CD4-positive, alpha-beta T cell (primary cell): ENCODE results near the gene KMT2B. TPM values are rescaled to one million over a fixed set of nuclear protein-coding genes. Genes with fewer than 3 reads are reported as not detected.

ENCODE experiments used
- ATAC-seq: fragments of 200-7000 bp; cut with Tn5 transposase; one replicate; pipeline ENCODE4 v1.10.0; 2022; ENCODE audit warnings: mild to moderate bottlenecking; ENCODE audit not compliant: poor library complexity
- CTCF ChIA-PET: fragments of 350-600 bp; sonication (Branson Sonifier 250); formaldehyde crosslinking; loops from one replicate; lab custom pipeline; 2021; ENCODE audit warnings: antibody characterized with exemption, inconsistent platforms; lab: Charles Lee
- POLR2A ChIA-PET: fragments of 350-600 bp; sonication (Branson Sonifier 250); formaldehyde crosslinking; loops from one replicate; lab custom pipeline; 2021; ENCODE audit warnings: antibody characterized with exemption, inconsistent platforms; lab: Charles Lee
- DNase-seq, 14 experiments: peaks; one replicate each; pipeline ENCODE4 v3.0.0-alpha.2; 2013 to 2020; ENCODE audit warnings: mixed read lengths in 2 of 14
- H3K27ac ChIP-seq, 2 donors: one replicate each; pipeline versions ENCODE4 v1.5.1 to v1.7.0; 2013; ENCODE audit warnings: low read length in 2 of 2, low read depth in 1 of 2, mild to moderate bottlenecking in 1 of 2
- H3K27me3 ChIP-seq, 2 experiments: 1 replicate in 1 of 2; 2 replicates in 1 of 2; pipeline versions ENCODE4 v1.6.1 to v1.7.0; 2013; ENCODE audit warnings: low read length in 2 of 2, control low read depth in 1 of 2, mild to moderate bottlenecking in 1 of 2, moderate library complexity in 1 of 2; ENCODE audit not compliant: insufficient read depth in 2 of 2, control insufficient read depth in 1 of 2
- H3K36me3 ChIP-seq: one replicate; pipeline ENCODE4 v1.6.1; 2013; ENCODE audit warnings: low read length, control low read depth; ENCODE audit not compliant: insufficient read depth
- H3K4me1 ChIP-seq: one replicate; pipeline ENCODE4 v1.6.1; 2013; ENCODE audit warnings: low read length, control low read depth; ENCODE audit not compliant: insufficient read depth
- H3K4me3 ChIP-seq: one replicate; pipeline ENCODE4 v1.5.1; 2013; ENCODE audit warnings: mild to moderate bottlenecking, low read length, moderate library complexity
- H3K9me3 ChIP-seq, 2 experiments: 1 replicate in 1 of 2; 2 replicates in 1 of 2; pipeline versions ENCODE4 v1.6.1 to v1.7.0; 2013; ENCODE audit warnings: low read length in 2 of 2, mild to moderate bottlenecking in 2 of 2, control low read depth in 1 of 2, moderate library complexity in 1 of 2; ENCODE audit not compliant: control insufficient read depth in 1 of 2, insufficient read depth in 1 of 2
- H3K27ac Mint-ChIP-seq: one replicate; pipeline ENCODE4 v1.8.0; 2020; ENCODE audit warnings: mixed read lengths
- H3K27me3 Mint-ChIP-seq: one replicate; pipeline ENCODE4 v1.8.0; 2021; ENCODE audit warnings: mixed read lengths
- H3K36me3 Mint-ChIP-seq: one replicate; pipeline ENCODE4 v1.8.0; 2021; ENCODE audit warnings: low read depth, mixed read lengths
- H3K4me1 Mint-ChIP-seq: one replicate; pipeline ENCODE4 v1.8.0; 2021; ENCODE audit warnings: low read depth, mixed read lengths
- H3K4me3 Mint-ChIP-seq: one replicate; pipeline ENCODE4 v1.8.0; 2020; ENCODE audit warnings: mild to moderate bottlenecking, mixed read lengths
- H3K9me3 Mint-ChIP-seq: one replicate; pipeline ENCODE4 v1.8.0; 2020; ENCODE audit warnings: mixed read lengths
- intact Hi-C, 2 experiments: fragments of 100-400 bp; cut with DNase I in 1 of 2; cut with micrococcal nuclease in 1 of 2; formaldehyde crosslinking; loops; one replicate each; pipeline versions ENCODE4 v1.15.1 to v1.9.0; 2023 to 2025; cut with DNase I, micrococcal nuclease
- total RNA-seq, 174 experiments: library from RNA in 2 of 174; stranded (reverse) in 2 of 174; gene quantifications; one replicate each; pipeline ENCODE4 v1.2.3 and lab custom pipeline; 2021 to 2026
- TF ChIP-seq, protein P1 (sequence below): fragments of 200-600 bp; IDR thresholded peaks from one replicate; pipeline ENCODE4 v1.8.0; 2022; ENCODE audit warnings: antibody characterized with exemption, mild to moderate bottlenecking

The KMT2B gene
- total RNA-seq, 2 experiments from 2014 or later, result 59.4 to 59.7 TPM

- no peak for DNase-seq
- POLR2A ChIA-PET, result interaction anchor here (0.6 to 1.2 kb wide), 2 partner anchors 9 to 13 kb away, joined by 3 to 5 read pairs; no protein-coding TSS in a partner anchor
These were observed 9.5 kb downstream of the KMT2B start for GRCh38 chr19:35727053-35727955.

GRCh38 chr19:35727956-35728706 is 10.3 kb downstream of the KMT2B start:
- DNase-seq, result no peak
- H3K4me3 ChIP-seq, result no peak overlapping the region
- Mint-ChIP-seq H3K9me3 (no peaks in the 10 kb centered on the region), H3K4me1 (no peaks in the 10 kb centered on the region), H3K27ac (no peak overlapping the region), H3K4me3 (no peak overlapping the region), H3K36me3 (peaks cover 84% of the 10 kb centered on the region), H3K27me3 (no peaks in the 10 kb centered on the region)
- no peaks in the 10 kb centered on the region for H3K27me3 ChIP-seq
- ATAC-seq, result no peak
- no peaks in the 10 kb centered on the region for H3K9me3 ChIP-seq
- POLR2A ChIA-PET, result interaction anchor here (0.6 to 1.3 kb wide), 3 partner anchors 10 to 12 kb away, joined by 3 to 5 read pairs (median 4); no protein-coding TSS in a partner anchor
- H3K27ac ChIP-seq, result no peak overlapping the region
- CTCF ChIA-PET, result no interaction called here
- intact Hi-C loops, result no loop called here
- H3K36me3 ChIP-seq, result peaks cover 99% of the 10 kb centered on the region
- H3K4me1 ChIP-seq, result no peaks in the 10 kb centered on the region
- TF ChIP-seq, protein P1, sequence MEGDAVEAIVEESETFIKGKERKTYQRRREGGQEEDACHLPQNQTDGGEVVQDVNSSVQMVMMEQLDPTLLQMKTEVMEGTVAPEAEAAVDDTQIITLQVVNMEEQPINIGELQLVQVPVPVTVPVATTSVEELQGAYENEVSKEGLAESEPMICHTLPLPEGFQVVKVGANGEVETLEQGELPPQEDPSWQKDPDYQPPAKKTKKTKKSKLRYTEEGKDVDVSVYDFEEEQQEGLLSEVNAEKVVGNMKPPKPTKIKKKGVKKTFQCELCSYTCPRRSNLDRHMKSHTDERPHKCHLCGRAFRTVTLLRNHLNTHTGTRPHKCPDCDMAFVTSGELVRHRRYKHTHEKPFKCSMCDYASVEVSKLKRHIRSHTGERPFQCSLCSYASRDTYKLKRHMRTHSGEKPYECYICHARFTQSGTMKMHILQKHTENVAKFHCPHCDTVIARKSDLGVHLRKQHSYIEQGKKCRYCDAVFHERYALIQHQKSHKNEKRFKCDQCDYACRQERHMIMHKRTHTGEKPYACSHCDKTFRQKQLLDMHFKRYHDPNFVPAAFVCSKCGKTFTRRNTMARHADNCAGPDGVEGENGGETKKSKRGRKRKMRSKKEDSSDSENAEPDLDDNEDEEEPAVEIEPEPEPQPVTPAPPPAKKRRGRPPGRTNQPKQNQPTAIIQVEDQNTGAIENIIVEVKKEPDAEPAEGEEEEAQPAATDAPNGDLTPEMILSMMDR, result no peak

More at GRCh38 chr19:35727053-35727955, 9.5 kb downstream of the KMT2B start:
- ATAC-seq, result no peak
- Histone ChIP-seq H3K4me1 (no peaks in the 10 kb centered on the region), H3K27me3 (no peaks in the 10 kb centered on the region), H3K36me3 (peaks cover 100% of the 10 kb centered on the region), H3K9me3 (no peaks in the 10 kb centered on the region), H3K4me3 (no peak overlapping the region), H3K27ac (no peak overlapping the region)
- H3K36me3 Mint-ChIP-seq, result peaks cover 92% of the 10 kb centered on the region
- CTCF ChIA-PET, result no interaction called here
- no peak overlapping the region for H3K4me3 Mint-ChIP-seq
- H3K27me3 Mint-ChIP-seq, result no peaks in the 10 kb centered on the region
- TF ChIP-seq, protein P1, result no peak
- no peaks in the 10 kb centered on the region for H3K4me1 Mint-ChIP-seq
- intact Hi-C loops, result no loop called here
- no peaks in the 10 kb centered on the region for H3K9me3 Mint-ChIP-seq
- no peak overlapping the region for H3K27ac Mint-ChIP-seq

DNA sequence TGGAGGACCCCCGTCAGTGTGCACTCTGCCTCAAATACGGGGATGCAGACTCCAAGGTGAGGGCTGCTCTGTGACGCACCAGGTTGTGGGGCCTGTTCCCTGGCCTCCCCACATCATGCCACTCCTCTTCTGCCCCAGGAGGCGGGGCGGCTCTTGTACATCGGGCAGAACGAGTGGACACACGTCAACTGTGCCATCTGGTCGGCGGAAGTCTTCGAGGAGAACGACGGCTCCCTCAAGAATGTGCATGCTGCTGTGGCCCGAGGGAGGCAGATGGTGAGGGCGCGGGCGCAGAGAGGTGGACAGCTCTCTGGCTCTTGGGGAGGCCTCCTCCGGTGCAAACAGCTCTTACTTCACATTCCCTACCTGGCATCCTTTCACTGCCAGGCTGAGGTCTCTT is 11.2 kb downstream of the KMT2B start:
- Mint-ChIP-seq H3K9me3 (no peaks in the 10 kb centered on the region), H3K27ac (no peak overlapping the region), H3K4me3 (no peak overlapping the region), H3K36me3 (peaks cover 82% of the 10 kb centered on the region), H3K4me1 (peaks cover 2% of the 10 kb centered on the region), H3K27me3 (no peaks in the 10 kb centered on the region)
- intact Hi-C loops, result no loop called here
- no peak for ATAC-seq
- ChIA-PET POLR2A (interaction anchor here (1.3 kb wide), 1 partner anchor 11 kb away, joined by 4 read pairs; no protein-coding TSS in a partner anchor), CTCF (no interaction called here)
- TF ChIP-seq, protein P1, result no peak
- DNase-seq, result no peak
- Histone ChIP-seq H3K4me3 (no peak overlapping the region), H3K4me1 (no peaks in the 10 kb centered on the region), H3K9me3 (no peaks in the 10 kb centered on the region), H3K27ac (no peak overlapping the region), H3K27me3 (no peaks in the 10 kb centered on the region), H3K36me3 (peaks cover 98% of the 10 kb centered on the region)
